MM.1S (cell line): ENCODE data around the gene RAC3.

Source experiments
- CTCF ChIP-seq: fragments of 300-600 bp; sonication (generic); IDR thresholded peaks from 2 replicates; pipeline ENCODE4 v1.5.1; 2016; ENCODE audit warnings: antibody characterized with exemption, low read length, mixed read lengths
- EZH2 ChIP-seq: fragments of 300-600 bp; sonication (generic); optimal IDR thresholded peaks from 2 replicates; pipeline ENCODE3; 2017; ENCODE audit warnings: low read depth, mild to moderate bottlenecking, antibody characterized with exemption, low read length, mixed read lengths

DNA sequence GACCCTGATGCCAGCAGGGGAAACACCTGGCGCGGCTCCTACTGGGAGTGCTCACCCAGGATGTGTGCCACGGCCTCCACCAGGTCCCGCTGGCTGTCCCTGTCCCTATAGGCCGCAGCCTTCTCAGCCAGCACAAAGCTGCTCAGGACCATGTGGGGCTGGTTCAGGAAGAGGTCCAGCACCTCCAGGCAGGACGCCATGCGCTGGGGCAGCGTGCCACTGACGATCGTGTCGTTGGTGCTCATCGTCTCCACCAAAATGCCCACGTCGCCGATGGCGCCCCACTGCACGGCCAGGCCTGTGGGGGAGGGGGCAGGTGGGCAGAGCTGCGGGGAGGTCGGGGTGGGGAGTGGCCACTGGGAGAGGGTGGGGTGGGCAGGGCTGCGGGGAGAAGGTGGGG, 50.1 kb downstream of the RAC3 start:
- no peak for TF ChIP-seq EZH2
- TF ChIP-seq CTCF: no peak
